HepG2 (cell line): Measurements from ENCODE around the gene RELL1. TPM values are rescaled to one million over a fixed set of nuclear protein-coding genes. Genes with fewer than 3 reads are reported as not detected.

ENCODE experiments used
- BRF2 ChIP-seq: sonication (generic); formaldehyde crosslinking; IDR thresholded peaks from 2 replicates; pipeline ENCODE4 v1.8.1; 2022; ENCODE audit warnings: mild to moderate bottlenecking, missing genetic modification reagents
- HOMEZ ChIP-seq: IDR thresholded peaks from 2 replicates; pipeline ENCODE4 v1.6.1; 2016; ENCODE audit warnings: low read depth
- MXD3 ChIP-seq: IDR thresholded peaks from 2 replicates; pipeline ENCODE4 v1.6.1; 2016; ENCODE audit warnings: mild to moderate bottlenecking, missing biosample characterization, missing genetic modification reagents
- PRDM10 ChIP-seq: sonication (generic); formaldehyde crosslinking; IDR thresholded peaks from 2 replicates; pipeline ENCODE4 v1.4.0; 2020; ENCODE audit warnings: low read depth, missing genetic modification reagents
- SAP130 ChIP-seq: IDR thresholded peaks from 2 replicates; pipeline ENCODE4 v1.6.1; 2016; ENCODE audit warnings: low read depth
- SATB2 ChIP-seq: sonication (generic); formaldehyde crosslinking; IDR thresholded peaks from 2 replicates; pipeline ENCODE4 v1.5.0; 2020; ENCODE audit warnings: missing genetic modification reagents
- SOX5 ChIP-seq: IDR thresholded peaks from 2 replicates; pipeline ENCODE4 v1.6.1; 2016; ENCODE audit warnings: borderline replicate concordance
- TFE3 ChIP-seq: IDR thresholded peaks from 2 replicates; pipeline ENCODE4 v1.6.1; 2016
- THRA ChIP-seq: sonication (generic); formaldehyde crosslinking; IDR thresholded peaks from 2 replicates; pipeline ENCODE4 v1.4.0; 2020; ENCODE audit warnings: missing genetic modification reagents, borderline replicate concordance
- ZBTB33 ChIP-seq: sonication (generic); formaldehyde crosslinking; IDR thresholded peaks from 2 replicates; pipeline ENCODE4 v1.4.0; 2020; ENCODE audit warnings: missing genetic modification reagents
- ZFP36 ChIP-seq: fragments of 150-350 bp; IDR thresholded peaks from 2 replicates; pipeline ENCODE4 v1.6.1; 2018; ENCODE audit warnings: borderline replicate concordance, low read length, low read depth; ENCODE audit not compliant: partially characterized antibody
- ZNF333 ChIP-seq: sonication (generic); formaldehyde crosslinking; IDR thresholded peaks from 2 replicates; pipeline ENCODE4 v1.4.0; 2020; ENCODE audit warnings: mild to moderate bottlenecking, missing genetic modification reagents, borderline replicate concordance
- ZNF773 ChIP-seq: sonication (generic); formaldehyde crosslinking; IDR thresholded peaks from 2 replicates; pipeline ENCODE4 v1.4.0; 2020; ENCODE audit warnings: missing genetic modification reagents, borderline replicate concordance
- ZSCAN20 ChIP-seq: sonication (generic); formaldehyde crosslinking; IDR thresholded peaks from 2 replicates; pipeline ENCODE4 v1.4.0; 2020; ENCODE audit warnings: missing genetic modification reagents, mild to moderate bottlenecking, borderline replicate concordance
- polyA plus RNA-seq, 8 experiments: library from polyadenylated mRNA; depleted of rRNA in 3 of 8; stranded (reverse) in 7 of 8; unstranded in 1 of 8; fragments of >200 nt; fragmentation: Illumina TruSeq in 4 of 8; extraction: Trizol in 4 of 8; gene quantifications; 2 replicates each; pipeline versions ENCODE4 v1.2.1 to v1.2.3, GENCODE V29; 2011 to 2016; ENCODE audit warnings: low read depth in 4 of 8, missing spikeins in 1 of 8, mixed read lengths in 1 of 8; ENCODE audit not compliant: insufficient read depth in 1 of 8
- total RNA-seq, 5 experiments: library from RNA; depleted of rRNA; stranded (reverse); fragments of >200 nt; fragmentation: Illumina TruSeq; extraction: Trizol; gene quantifications; 2 replicates each; pipeline ENCODE4 v1.2.3, GENCODE V29; 2016; ENCODE audit warnings: low read depth in 1 of 5

The RELL1 gene
- total and polyA plus RNA-seq, 2 of the 13 experiments (the other 11 are each of a cell fraction or from before 2014, with no cell fraction given) = 8.4 to 58.4 TPM

- TF ChIP-seq PRDM10 (CRISPR knock-in tag) (0 out of 2 replicates have a peak, but pooled peaks have one; percentile 28), SATB2 (CRISPR knock-in tag) (no peak), TFE3 (CRISPR knock-in tag) (peak; percentile 73; the same call in 1 of the 2 replicates), MXD3 (no peak), ZFP36 (peak; percentile 38), THRA (CRISPR knock-in tag) (peak; percentile 65; the same call in 1 of the 2 replicates), ZNF773 (no peak), BRF2 (CRISPR knock-in tag) (no peak), SAP130 (CRISPR knock-in tag) (peak; percentile 81), ZSCAN20 (CRISPR knock-in tag) (no peak), SOX5 (CRISPR knock-in tag) (peak; percentile 83), ZNF333 (CRISPR knock-in tag) (no peak), HOMEZ (CRISPR knock-in tag) (peak; percentile 71; the same call in 1 of the 2 replicates), ZBTB33 (CRISPR knock-in tag) (peak; percentile 41; the same call in 1 of the 2 replicates)
These were observed 19.5 kb downstream of the RELL1 start (continued) for GRCh38 chr4:37666625-37667071.
